Right lobe of liver (tissue), 4 donors: ENCODE results near the gene IL21R.

Source experiments
- POLR2A ChIP-seq: fragments of 450-650 bp; IDR thresholded peaks from one replicate; pipeline ENCODE4 v1.6.1; 2017; ENCODE audit warnings: antibody characterized with exemption, mild to moderate bottlenecking
- TF ChIP-seq, protein P1 (sequence below), 4 donors: fragments of 200-600 bp in 3 of 4; fragments of 450-650 bp in 1 of 4; IDR thresholded peaks; one replicate each; pipeline versions ENCODE4 v1.5.1 to v1.8.0; 2016 to 2022; ENCODE audit warnings: antibody characterized with exemption in 4 of 4, mild to moderate bottlenecking in 2 of 4
- donor health status: DM: no; HTN: no; CAD: no.
- donor health status: DM: no; HTN: no; CAD: no.
- donor health status: DM: no; HTN: yes; CAD: no.

DNA sequence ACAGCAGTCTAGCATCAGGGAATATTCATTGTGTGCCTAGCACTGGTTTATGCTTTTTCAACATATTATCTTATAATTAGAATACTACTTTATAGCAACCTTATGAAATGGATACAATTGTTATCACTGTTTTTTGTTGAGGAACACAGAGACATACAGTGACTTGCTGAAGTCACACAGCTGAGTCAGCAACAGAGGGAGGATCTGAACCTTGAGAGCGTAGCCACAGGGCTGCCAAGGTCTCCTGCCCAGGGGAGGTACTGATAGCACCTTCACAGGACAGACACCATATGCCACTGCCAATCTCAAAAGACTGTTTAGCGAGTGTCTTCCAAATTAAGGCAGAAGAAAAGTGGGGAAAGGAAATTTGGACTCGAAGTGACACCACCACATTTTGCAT, 84.8 kb downstream of the IL21R start:
- TF ChIP-seq, protein P1, sequence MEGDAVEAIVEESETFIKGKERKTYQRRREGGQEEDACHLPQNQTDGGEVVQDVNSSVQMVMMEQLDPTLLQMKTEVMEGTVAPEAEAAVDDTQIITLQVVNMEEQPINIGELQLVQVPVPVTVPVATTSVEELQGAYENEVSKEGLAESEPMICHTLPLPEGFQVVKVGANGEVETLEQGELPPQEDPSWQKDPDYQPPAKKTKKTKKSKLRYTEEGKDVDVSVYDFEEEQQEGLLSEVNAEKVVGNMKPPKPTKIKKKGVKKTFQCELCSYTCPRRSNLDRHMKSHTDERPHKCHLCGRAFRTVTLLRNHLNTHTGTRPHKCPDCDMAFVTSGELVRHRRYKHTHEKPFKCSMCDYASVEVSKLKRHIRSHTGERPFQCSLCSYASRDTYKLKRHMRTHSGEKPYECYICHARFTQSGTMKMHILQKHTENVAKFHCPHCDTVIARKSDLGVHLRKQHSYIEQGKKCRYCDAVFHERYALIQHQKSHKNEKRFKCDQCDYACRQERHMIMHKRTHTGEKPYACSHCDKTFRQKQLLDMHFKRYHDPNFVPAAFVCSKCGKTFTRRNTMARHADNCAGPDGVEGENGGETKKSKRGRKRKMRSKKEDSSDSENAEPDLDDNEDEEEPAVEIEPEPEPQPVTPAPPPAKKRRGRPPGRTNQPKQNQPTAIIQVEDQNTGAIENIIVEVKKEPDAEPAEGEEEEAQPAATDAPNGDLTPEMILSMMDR (IDR thresholded peaks at IDR 0.05): no peak
- TF ChIP-seq POLR2A: no peak
